ENCODE results near the gene IFNL3. TPM values are rescaled to one million over a fixed set of nuclear protein-coding genes. Genes with fewer than 3 reads are reported as not detected.

IFNL3 gene
- total RNA-seq, 4 donors from 2014 or later, result not detected

DNA sequence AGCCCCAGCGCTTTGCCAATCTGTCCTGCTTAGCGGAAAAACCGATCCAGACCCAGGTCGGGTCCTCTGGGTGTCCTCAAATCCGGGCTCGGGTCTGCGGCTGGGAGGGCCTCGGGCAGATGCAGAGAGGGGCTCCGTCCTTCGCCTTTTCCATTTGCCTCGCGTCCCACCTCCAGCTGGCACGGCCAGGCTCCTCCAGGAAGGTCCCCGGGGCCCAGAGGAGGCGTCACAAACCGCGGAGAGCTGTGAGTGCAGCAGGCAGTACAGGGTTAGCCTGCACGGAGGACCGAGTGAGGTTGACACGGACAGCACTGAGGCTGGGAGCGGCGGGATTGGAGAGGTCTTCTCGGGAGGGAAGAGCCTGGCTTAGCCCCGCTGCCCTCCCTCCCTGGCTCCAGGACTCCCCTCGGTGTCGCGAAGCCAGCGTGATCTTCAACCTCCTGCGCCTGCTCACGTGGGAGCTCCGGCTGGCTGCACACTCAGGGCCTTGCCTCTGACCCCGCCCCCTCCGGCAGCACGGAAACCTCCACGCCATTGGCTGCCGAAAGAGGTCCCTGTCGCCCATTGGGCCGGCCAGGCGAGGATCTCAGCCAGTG lies 20.6 kb upstream of the IFNL3 start:
- no peak overlapping the region for H3K4me3 ChIP-seq
- no peak for DNase-seq
- H3K27me3 ChIP-seq, result peaks cover 29 to 47% (median 44%) of the 10 kb centered on the region in 3 donors
- H3K9me3 ChIP-seq, result no peaks in the 10 kb centered on the region
- H3K36me3 ChIP-seq, result no peaks in the 10 kb centered on the region
- intact Hi-C loops (cut with DNase I; ENCODE audit: low total_unique reads) (no loop called here), in situ Hi-C loops (cut with MboI; ENCODE audit: low sequenced_read_pairs in 4 of 4) (no loop called here)
- no peak for TF ChIP-seq CTCF (IDR thresholded peaks at IDR 0.05 in 4 of 5, conservative IDR thresholded peaks at IDR 0.05 in 1 of 5)
- TF ChIP-seq POLR2A (IDR thresholded peaks at IDR 0.05), result no peak
- H3K4me1 ChIP-seq, result no peaks in the 10 kb centered on the region
- no peak for ATAC-seq
- no peak overlapping the region for H3K27ac ChIP-seq

- Histone ChIP-seq H3K27ac (no peak overlapping the region), H3K4me1 (no peaks in the 10 kb centered on the region), H3K4me3 (no peak overlapping the region), H3K9me3 (no peaks in the 10 kb centered on the region), H3K27me3 (peaks cover 29 to 47% (median 43%) of the 10 kb centered on the region in 3 donors), H3K36me3 (no peaks in the 10 kb centered on the region)
- intact Hi-C loops (cut with DNase I; ENCODE audit: low total_unique reads), result no loop called here
- TF ChIP-seq POLR2A (IDR thresholded peaks at IDR 0.05) (no peak), CTCF (IDR thresholded peaks at IDR 0.05 in 4 of 5, conservative IDR thresholded peaks at IDR 0.05 in 1 of 5) (no peak)
- in situ Hi-C loops (cut with MboI; ENCODE audit: low sequenced_read_pairs in 4 of 4), result no loop called here
- DNase-seq (no peak), ATAC-seq (no peak)
Measured at GRCh38 chr19:39264306-39265290, 19.8 kb upstream of the IFNL3 start.

DNA sequence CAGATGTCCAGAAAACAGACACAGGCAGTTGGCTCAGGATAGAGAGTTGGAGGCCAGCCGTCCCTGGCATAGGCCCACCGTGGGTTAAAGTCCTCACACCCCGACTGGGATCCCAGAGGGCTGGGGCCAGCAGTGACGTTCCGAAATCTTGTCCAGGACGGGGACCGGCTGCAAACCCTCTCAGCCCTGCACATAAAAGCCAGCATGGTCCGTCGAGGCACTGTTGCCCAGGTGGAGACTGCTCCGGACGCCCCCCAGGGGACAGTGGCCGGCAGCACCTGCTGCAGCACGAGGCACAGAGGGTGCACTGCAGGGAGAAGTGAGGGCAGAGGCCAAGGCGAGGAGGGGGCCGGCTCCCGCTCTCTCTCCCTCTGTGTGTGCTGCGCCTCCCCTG lies 19.1 kb upstream of the IFNL3 start:
- intact Hi-C loops (cut with DNase I; ENCODE audit: low total_unique reads), result no loop called here
- H3K4me3 ChIP-seq, result no peak overlapping the region
- peaks cover 29 to 47% (median 44%) of the 10 kb centered on the region in 3 donors for H3K27me3 ChIP-seq
- no peak for ATAC-seq
- no peak for TF ChIP-seq CTCF (IDR thresholded peaks at IDR 0.05 in 4 of 5, conservative IDR thresholded peaks at IDR 0.05 in 1 of 5)
- no peak for TF ChIP-seq POLR2A (IDR thresholded peaks at IDR 0.05)
- no peaks in the 10 kb centered on the region for H3K36me3 ChIP-seq
- no peak for DNase-seq
- no peaks in the 10 kb centered on the region for H3K4me1 ChIP-seq
- no peaks in the 10 kb centered on the region for H3K9me3 ChIP-seq
- in situ Hi-C loops (cut with MboI; ENCODE audit: low sequenced_read_pairs in 4 of 4), result no loop called here
- no peak overlapping the region for H3K27ac ChIP-seq

- in situ Hi-C loops (cut with MboI; ENCODE audit: low sequenced_read_pairs in 4 of 4) (no loop called here), intact Hi-C loops (cut with DNase I; ENCODE audit: low total_unique reads) (no loop called here)
- no peak for TF ChIP-seq CTCF (IDR thresholded peaks at IDR 0.05 in 4 of 5, conservative IDR thresholded peaks at IDR 0.05 in 1 of 5)
- TF ChIP-seq POLR2A (IDR thresholded peaks at IDR 0.05), result no peak
- Histone ChIP-seq H3K27ac (no peak overlapping the region), H3K36me3 (no peaks in the 10 kb centered on the region), H3K9me3 (no peaks in the 10 kb centered on the region), H3K27me3 (peaks cover 29 to 48% (median 47%) of the 10 kb centered on the region in 3 donors), H3K4me1 (no peaks in the 10 kb centered on the region), H3K4me3 (no peak overlapping the region)
- no peak for ATAC-seq
- no peak for DNase-seq
Measured at GRCh38 chr19:39262496-39262895, 17.7 kb upstream of the IFNL3 start.

Data from gastrocnemius medialis (tissue), 4 donors.